HG03139 (cell line): ENCODE measurements around the gene VGLL4.

Source experiments
- ATAC-seq: cut with Tn5 transposase; IDR thresholded peaks from one replicate; pipeline ENCODE4 v1.9.1; 2021; ENCODE audit not compliant: unreplicated experiment

The VGLL4 gene

GRCh38 chr3:11553436-11554235 is 90.1 kb downstream of the VGLL4 start:
- no peak for ATAC-seq

GRCh38 chr3:11552289-11553264 is 91.1 kb downstream of the VGLL4 start:
- ATAC-seq, result no peak

- no peak for ATAC-seq
These were observed 92.7 kb downstream of the VGLL4 start for GRCh38 chr3:11551036-11551435.

DNA sequence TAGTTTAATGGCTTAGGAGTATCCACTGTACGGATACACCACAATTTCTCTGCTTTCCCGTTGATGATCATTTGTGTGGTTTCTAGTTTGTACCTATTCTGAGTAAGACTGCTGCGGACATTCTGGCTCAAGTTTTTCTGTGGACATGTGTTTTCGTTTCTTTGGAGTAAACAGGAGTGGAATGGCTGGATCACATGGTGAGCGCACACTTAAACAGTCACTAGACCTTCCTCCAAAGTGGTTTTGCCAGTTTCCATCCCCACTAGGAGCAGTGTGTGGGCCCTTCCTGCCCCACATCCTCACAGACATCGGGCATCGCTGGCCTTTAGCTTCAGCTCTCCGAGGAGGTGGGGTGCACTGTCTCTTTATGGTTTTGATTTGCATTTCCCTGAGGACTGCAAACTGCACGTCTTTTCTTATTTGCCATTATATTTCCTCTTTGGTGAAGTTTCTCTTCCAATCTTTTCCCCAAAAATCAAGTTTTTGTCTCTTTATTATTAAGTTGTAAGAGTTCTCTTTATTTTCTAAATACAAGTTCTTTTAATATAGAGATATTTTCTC is 94.1 kb downstream of the VGLL4 start:
- no peak for ATAC-seq

DNA sequence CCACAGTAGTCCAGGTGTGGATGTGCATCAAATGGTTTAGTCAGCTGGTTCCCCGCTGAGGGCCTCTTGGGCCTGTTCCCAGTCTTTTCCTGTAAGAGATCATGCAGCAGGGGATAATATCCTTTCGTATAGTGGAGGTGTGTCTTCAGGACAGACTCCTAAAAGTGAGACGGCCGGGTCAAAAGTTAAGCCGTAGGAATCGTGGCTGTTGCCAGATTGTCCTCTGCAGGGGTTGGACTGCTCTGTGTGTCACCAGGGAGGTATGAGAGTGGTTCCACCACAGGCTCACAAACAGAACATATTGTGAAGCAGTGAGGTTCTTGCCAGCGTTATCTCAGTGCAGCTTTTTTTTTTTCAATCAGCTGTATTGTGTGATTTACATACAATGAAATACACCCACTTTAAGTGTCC is 95.0 kb downstream of the VGLL4 start:
- ATAC-seq, result no peak

DNA sequence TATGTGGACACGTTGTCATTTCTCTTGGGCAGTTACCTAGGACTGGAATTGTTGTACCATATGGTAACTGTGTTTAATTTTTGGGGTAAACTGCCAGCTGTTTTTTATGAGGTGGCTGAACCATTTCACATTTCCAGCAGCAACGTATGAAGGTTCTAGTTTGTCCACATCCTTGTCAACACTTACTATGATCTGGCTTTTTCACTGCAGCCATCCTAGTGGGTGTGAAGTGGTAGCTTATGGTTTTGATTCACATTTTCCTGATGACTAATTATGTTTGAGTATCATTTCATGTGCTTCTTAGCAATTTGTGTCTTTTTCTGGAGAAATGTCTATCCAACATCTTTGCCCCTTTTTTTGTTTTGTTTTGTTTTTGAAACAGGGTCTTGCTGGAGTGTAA is 96.2 kb downstream of the VGLL4 start:
- no peak for ATAC-seq

GRCh38 chr3:11546657-11547302 is 96.9 kb downstream of the VGLL4 start:
- ATAC-seq, result no peak

DNA sequence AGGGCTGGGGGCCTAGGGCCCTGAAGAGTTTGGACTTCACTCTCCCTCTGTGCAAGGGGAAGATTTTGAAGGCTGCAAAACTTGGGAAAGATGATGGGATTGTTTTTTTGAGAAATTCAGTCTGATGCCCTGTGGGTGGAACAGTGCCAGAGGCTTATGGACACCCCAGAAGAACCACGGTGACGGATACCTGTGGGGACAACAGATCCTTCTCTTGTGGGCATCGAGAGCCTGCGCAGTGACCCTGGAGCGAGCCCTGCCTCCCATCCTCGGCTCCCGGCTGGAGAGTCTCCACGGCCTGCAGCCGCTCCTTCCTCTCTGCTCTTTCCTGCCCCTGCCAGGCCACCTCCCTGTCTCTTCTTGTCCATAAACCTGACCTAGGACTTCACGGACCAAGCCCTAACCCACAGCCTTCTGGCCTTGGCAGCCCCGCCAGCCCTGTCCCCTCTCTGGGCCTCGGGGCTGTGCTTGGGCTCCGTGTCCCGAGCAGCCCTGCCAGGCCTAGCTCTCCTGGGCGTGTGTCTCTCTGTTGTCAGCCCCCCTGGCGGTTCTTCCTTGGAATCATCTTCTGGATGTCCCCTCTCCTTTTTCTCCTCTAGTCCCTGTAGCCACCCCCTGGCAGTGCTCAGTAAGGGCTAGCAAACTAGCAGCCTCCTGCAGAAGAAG is 98.4 kb downstream of the VGLL4 start:
- ATAC-seq, result no peak

GRCh38 chr3:11544412-11545181 is 99.1 kb downstream of the VGLL4 start:
- ATAC-seq, result no peak

DNA sequence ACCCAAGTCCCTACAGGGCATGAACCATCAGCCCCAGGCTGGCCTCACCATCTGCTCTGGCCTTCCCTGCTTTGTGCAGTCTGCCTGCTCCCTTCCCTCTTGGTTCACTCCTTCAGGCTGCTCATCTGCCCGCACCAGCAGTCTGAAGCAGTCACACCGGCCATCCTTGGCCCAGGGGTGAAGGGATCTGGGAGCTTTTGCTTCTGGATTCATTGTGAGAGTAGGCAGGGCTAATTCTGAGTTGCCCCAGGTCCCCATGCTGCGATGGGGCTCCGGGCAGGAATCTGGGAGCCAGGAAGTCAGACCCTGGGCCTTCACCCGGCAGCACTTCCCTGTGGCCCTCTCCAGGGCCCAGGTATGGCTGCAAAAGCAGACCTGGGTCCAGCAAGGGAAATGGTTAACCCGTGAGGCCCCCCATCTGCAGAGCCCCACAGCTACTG is 99.7 kb downstream of the VGLL4 start:
- no peak for ATAC-seq

DNA sequence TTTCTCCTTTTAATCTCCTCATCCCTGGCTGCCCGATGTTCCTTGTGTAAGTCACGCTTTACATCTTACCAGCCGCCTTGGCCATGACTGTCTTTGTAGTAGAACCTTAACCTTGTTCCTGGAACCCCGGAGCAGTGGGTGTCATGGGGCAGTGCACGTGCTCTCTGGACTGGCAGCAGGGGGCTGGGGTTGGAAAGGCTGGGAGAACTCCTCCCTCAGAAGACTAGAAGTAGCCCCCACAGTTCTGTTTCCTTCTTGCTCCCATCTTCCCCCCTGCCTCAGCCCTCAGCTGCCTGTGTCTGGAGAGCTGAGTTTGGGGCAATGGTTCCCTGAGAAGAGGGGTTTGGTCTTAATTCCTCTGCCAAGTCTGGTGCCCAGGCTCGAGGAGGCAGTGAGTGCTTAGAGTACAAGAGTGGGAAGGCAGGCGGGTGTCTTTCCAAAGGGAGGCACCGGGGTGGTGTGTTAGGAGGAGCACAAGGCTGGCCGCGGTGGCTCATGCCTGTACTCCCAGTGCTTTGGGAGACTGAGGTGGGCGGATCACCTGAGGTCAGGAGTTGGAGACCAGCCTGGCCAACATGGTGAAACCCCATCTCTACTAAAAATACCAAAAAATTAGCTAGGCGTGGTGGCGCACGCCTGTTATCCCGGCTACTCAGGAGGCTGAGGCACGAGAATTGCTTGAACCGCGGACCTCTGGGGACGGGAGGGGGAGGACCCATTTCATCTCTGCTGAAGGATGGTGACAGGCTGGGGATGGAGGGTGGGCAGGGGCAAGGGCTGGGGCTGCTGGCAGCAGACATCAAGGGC is 100.4 kb downstream of the VGLL4 start:
- no peak for ATAC-seq

GRCh38 chr3:11542551-11542950 is 101.2 kb downstream of the VGLL4 start:
- ATAC-seq, result no peak

- ATAC-seq, result no peak
These were observed 102.1 kb downstream of the VGLL4 start for GRCh38 chr3:11541321-11542303.

DNA sequence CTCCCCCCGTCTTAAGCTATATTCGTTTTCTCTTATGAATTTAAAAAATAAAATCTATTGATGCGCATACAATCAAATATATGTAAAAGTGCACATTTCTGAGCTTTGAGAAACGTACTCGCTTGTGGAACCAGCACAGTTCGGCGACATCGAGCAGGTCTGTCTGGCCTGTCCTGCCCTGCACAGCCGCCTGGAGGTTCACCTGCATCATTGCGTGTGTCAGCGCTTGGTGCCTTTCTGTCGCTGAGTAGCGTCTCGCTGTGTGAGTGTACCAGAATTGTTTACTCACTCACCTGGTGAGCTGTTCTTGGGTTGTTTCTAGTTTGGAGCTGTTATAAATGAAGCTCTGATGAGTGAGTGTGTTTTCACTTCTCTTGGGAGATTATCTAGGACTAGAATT is 104.0 kb downstream of the VGLL4 start:
- no peak for ATAC-seq

- no peak for ATAC-seq
These were observed 104.5 kb downstream of the VGLL4 start for GRCh38 chr3:11539218-11539617.

GRCh38 chr3:11538581-11538980 is 105.1 kb downstream of the VGLL4 start:
- ATAC-seq, result no peak

GRCh38 chr3:11536936-11537612 is 106.6 kb downstream of the VGLL4 start:
- no peak for ATAC-seq
